Bronchial epithelial cell (primary cell): Measurements from ENCODE around the gene EIF4G2. TPM values are rescaled to one million over a fixed set of nuclear protein-coding genes. Genes with fewer than 3 reads are reported as not detected.

Experiments used
- DNase-seq: peaks from one replicate; pipeline ENCODE4 v3.0.0-alpha.2; 2010; ENCODE audit warnings: low read depth
- FAIRE-seq: peaks from 2 replicates; lab custom pipeline; 2011; peaks lifted over from hg19 to GRCh38; lab: Jason Lieb, UNC
- H3K27me3 ChIP-seq: 2 replicates; pipeline ENCODE4 v1.5.1; 2011; ENCODE audit warnings: low read length; ENCODE audit not compliant: control insufficient read depth, insufficient read depth
- H3K36me3 ChIP-seq: 2 replicates; pipeline ENCODE4 v1.5.1; 2011; ENCODE audit warnings: low read length; ENCODE audit not compliant: control insufficient read depth, insufficient read depth
- H3K4me3 ChIP-seq: 2 replicates; pipeline ENCODE4 v1.5.1; 2011; ENCODE audit warnings: mild to moderate bottlenecking, low read depth, low read length, control low read depth
- CTCF ChIP-seq: IDR thresholded peaks from 2 replicates; pipeline ENCODE4 v1.5.1; 2011; ENCODE audit warnings: mild to moderate bottlenecking, moderate library complexity, low read length, control low read depth, inconsistent platforms; ENCODE audit not compliant: insufficient read depth, severe bottlenecking
- total RNA-seq: library from RNA; depleted of rRNA; stranded (reverse); fragments of >200 nt; gene quantifications from 2 replicates; pipeline ENCODE4 v1.2.1, GENCODE V29; 2014

EIF4G2 gene
- total RNA-seq, 1 donor from 2014 or later = 384 TPM

GRCh38 chr11:10798330-10798928 lies 10.3 kb downstream of the EIF4G2 start:
- no peak for TF ChIP-seq CTCF
- FAIRE-seq (no peak), DNase-seq (no peak)
- H3K27me3 ChIP-seq = no peaks in the 10 kb centered on the region
- H3K36me3 ChIP-seq = peaks cover 31% of the 10 kb centered on the region
- H3K4me3 ChIP-seq = no peak overlapping the region

GRCh38 chr11:10797531-10797930 lies 11.2 kb downstream of the EIF4G2 start:
- H3K36me3 ChIP-seq = peaks cover 26% of the 10 kb centered on the region
- no peak for TF ChIP-seq CTCF
- DNase-seq (no peak), FAIRE-seq (no peak)
- H3K4me3 ChIP-seq = no peak overlapping the region
- no peaks in the 10 kb centered on the region for H3K27me3 ChIP-seq

GRCh38 chr11:10797001-10797400 lies 11.7 kb downstream of the EIF4G2 start:
- no peak for TF ChIP-seq CTCF
- Histone ChIP-seq H3K4me3 (no peak overlapping the region), H3K27me3 (no peaks in the 10 kb centered on the region), H3K36me3 (peaks cover 22% of the 10 kb centered on the region)
- DNase-seq (no peak), FAIRE-seq (no peak)

GRCh38 chr11:10796191-10796590 lies 12.5 kb downstream of the EIF4G2 start:
- peaks cover 18% of the 10 kb centered on the region for H3K36me3 ChIP-seq
- no peaks in the 10 kb centered on the region for H3K27me3 ChIP-seq
- DNase-seq (no peak), FAIRE-seq (no peak)
- no peak for TF ChIP-seq CTCF
- no peak overlapping the region for H3K4me3 ChIP-seq

GRCh38 chr11:10793470-10794255 lies 15.1 kb downstream of the EIF4G2 start:
- no peak for TF ChIP-seq CTCF
- peaks cover 5% of the 10 kb centered on the region for H3K36me3 ChIP-seq
- no peak for FAIRE-seq
- DNase-seq = no peak
- no peaks in the 10 kb centered on the region for H3K27me3 ChIP-seq
- H3K4me3 ChIP-seq = no peak overlapping the region
